K562 (cell line): ENCODE measurements around the gene FTSJ3. TPM values are rescaled to one million over a fixed set of nuclear protein-coding genes. Genes with fewer than 3 reads are reported as not detected.

Experiments used
- ATAC-seq: fragments of 200-7000 bp; cut with Tn5 transposase; 3 replicates; pipeline ENCODE4 v1.9.1; 2020; ENCODE audit warnings: moderate library complexity
- BruUV-seq: library from RNA; stranded (reverse); fragments of 400-500 nt; replicated peaks from 2 replicates; lab custom pipeline; 2021; lab: Mats Ljungman, UMichigan
- CTCF ChIA-PET: fragments of 300-600 bp; formaldehyde crosslinking; extraction: SDS; loops from one replicate; lab custom pipeline; 2021; ENCODE audit warnings: low intra/inter-chr PET ratio; lab: Yijun Ruan, JAX
- POLR2A ChIA-PET: fragments of 300-600, 350-650 bp; sonication (Branson Sonifier 250); formaldehyde crosslinking; extraction: SDS; loops from one replicate; lab custom pipeline; 2021; ENCODE audit warnings: antibody characterized with exemption, inconsistent platforms; lab: Yijun Ruan, JAX
- DNase-seq, 4 experiments: peaks; one replicate each; pipeline versions ENCODE4 v3.0.0 to v3.0.0-alpha.2; 2011 to 2018; ENCODE audit warnings: low spot score in 3 of 4, mixed read lengths in 3 of 4; ENCODE audit errors: extremely low read depth in 1 of 4
- FAIRE-seq: peaks from 2 replicates; lab custom pipeline; 2011; peaks lifted over from hg19 to GRCh38; lab: Jason Lieb, UNC
- H2AFZ ChIP-seq: 2 replicates; pipeline ENCODE4 v1.6.0; 2011; ENCODE audit warnings: low read depth, low read length, control low read depth, inconsistent platforms
- H3K27ac ChIP-seq: fragments of 200-600 bp; 3 replicates; pipeline ENCODE4 v1.8.0; 2011; ENCODE audit warnings: low read depth, mild to moderate bottlenecking, control low read depth, inconsistent platforms, low read length, moderate library complexity, mixed read lengths; ENCODE audit errors: extremely low read depth
- H3K27me3 ChIP-seq, 2 experiments: fragments of 300-600 bp in 1 of 2; 2 replicates in 1 of 2; 3 replicates in 1 of 2; pipeline versions ENCODE4 v1.6.0 to v1.8.0; 2011; ENCODE audit warnings: inconsistent platforms in 2 of 2, low read length in 2 of 2, mild to moderate bottlenecking in 1 of 2, mixed read lengths in 1 of 2, moderate library complexity in 1 of 2; ENCODE audit not compliant: control insufficient read depth in 2 of 2, insufficient read depth in 2 of 2
- H3K36me3 ChIP-seq: fragments of 300-600 bp; 3 replicates; pipeline ENCODE4 v1.8.0; 2011; ENCODE audit warnings: mild to moderate bottlenecking, low read length, inconsistent platforms; ENCODE audit not compliant: control insufficient read depth, insufficient read depth
- H3K4me1 ChIP-seq, 2 experiments: fragments of 200-600 bp in 1 of 2; replicated peaks in 1 of 2; 2 replicates in 1 of 2; 3 replicates in 1 of 2; pipeline versions ENCODE4 v1.5.1 to v1.8.0; 2011; ENCODE audit warnings: inconsistent platforms in 2 of 2, low read length in 2 of 2, mild to moderate bottlenecking in 1 of 2, mixed read lengths in 1 of 2, moderate library complexity in 1 of 2; ENCODE audit not compliant: control insufficient read depth in 2 of 2, insufficient read depth in 2 of 2
- H3K4me2 ChIP-seq: 2 replicates; pipeline ENCODE4 v1.6.1; 2011; ENCODE audit warnings: low read length, control low read depth, inconsistent platforms, mixed read lengths; ENCODE audit not compliant: insufficient read depth
- H3K4me3 ChIP-seq: fragments of 200-600 bp; sonication (generic), shearing (Covaris generic); 2 replicates; pipeline ENCODE4 v1.5.1; 2016; ENCODE audit warnings: control low read depth, inconsistent platforms
- H3K79me2 ChIP-seq: fragments of 200-600 bp; 3 replicates; pipeline ENCODE4 v1.8.0; 2011; ENCODE audit warnings: low read length, inconsistent platforms; ENCODE audit not compliant: control insufficient read depth, insufficient read depth
- H3K9ac ChIP-seq, 2 experiments: 2 replicates each; pipeline versions ENCODE4 v1.6.0 to v1.6.1; 2011; ENCODE audit warnings: low read depth in 2 of 2, low read length in 2 of 2, control low read depth in 1 of 2, inconsistent platforms in 1 of 2, mild to moderate bottlenecking in 1 of 2, mixed read lengths in 1 of 2; ENCODE audit not compliant: insufficient read depth in 1 of 2
- H3K9me1 ChIP-seq: one replicate; pipeline ENCODE4 v1.6.0; 2011; ENCODE audit warnings: inconsistent platforms, mild to moderate bottlenecking, low read length, moderate library complexity; ENCODE audit not compliant: control insufficient read depth, insufficient read depth
- H3K9me3 ChIP-seq: replicated peaks from 2 replicates; pipeline ENCODE4 v1.5.1; 2011; ENCODE audit warnings: low read depth, low read length, inconsistent platforms; ENCODE audit not compliant: control insufficient read depth, insufficient read depth
- H4K20me1 ChIP-seq: replicated peaks from 2 replicates; pipeline ENCODE4 v1.6.1; 2011; ENCODE audit warnings: low read length, inconsistent platforms, mixed read lengths; ENCODE audit not compliant: control insufficient read depth, insufficient read depth
- CBX1 ChIP-seq: sonication (generic); IDR thresholded peaks from 2 replicates; pipeline ENCODE4 v1.6.1; 2016; ENCODE audit warnings: antibody characterized with exemption, low read depth, mild to moderate bottlenecking
- CBX3 ChIP-seq, 2 experiments: IDR thresholded peaks; 1 replicate in 1 of 2; 2 replicates in 1 of 2; pipeline ENCODE4 v1.6.1; 2012; ENCODE audit warnings: inconsistent platforms in 2 of 2, low read length in 2 of 2, borderline replicate concordance in 1 of 2, control low read depth in 1 of 2
- MAFF ChIP-seq: IDR thresholded peaks from 2 replicates; pipeline ENCODE4 v1.6.1; 2012; ENCODE audit warnings: low read length, improper control_type of control experiment
- RBM25 ChIP-seq: fragments of 200-400 bp; formaldehyde crosslinking; IDR thresholded peaks from 2 replicates; pipeline ENCODE4 v1.6.1; 2018; ENCODE audit warnings: low read length, low read depth, moderate library complexity; ENCODE audit not compliant: severe bottlenecking
- ZFX ChIP-seq: sonication (generic); formaldehyde crosslinking; IDR thresholded peaks from 2 replicates; pipeline ENCODE4 v1.8.0; 2022; ENCODE audit warnings: mild to moderate bottlenecking, missing genetic modification reagents, moderate library complexity
- ZKSCAN3 ChIP-seq: fragments of 250-450 bp; sonication (Bioruptor Pico); IDR thresholded peaks from 2 replicates; pipeline ENCODE4 v1.4.0; 2020
- ZZZ3 ChIP-seq: fragments of 450-650 bp; IDR thresholded peaks from 2 replicates; pipeline ENCODE4 v1.6.1; 2016; ENCODE audit warnings: antibody characterized with exemption, mild to moderate bottlenecking, moderate library complexity
- WGBS: fragments of 100-300 bp; shearing (Covaris generic); methylation state at CpG from one replicate; pipeline ENCODE4 v1.1.6; 2016; ENCODE audit warnings: low coverage, mixed read lengths; ENCODE audit not compliant: insufficient coverage; ENCODE audit errors: missing lambda C conversion rate; 5-methylcytosine and 5-hydroxymethylcytosine counted together
- in situ Hi-C: fragments of 300-500 bp; cut with MboI; formaldehyde crosslinking; loops from 4 replicates; pipeline ENCODE4 v1.15.0; 2018; ENCODE audit warnings: inconsistent platforms, mixed read lengths
- intact Hi-C: fragments of 100-400 bp; cut with micrococcal nuclease; formaldehyde crosslinking; loops from 2 replicates; pipeline ENCODE4 v1.14.2; 2022
- polyA plus RNA-seq, 8 experiments: library from polyadenylated mRNA; depleted of rRNA in 4 of 8; stranded (reverse) in 5 of 8; unstranded in 3 of 8; fragments of >200 nt; fragmentation: Nextera tagmentation in 2 of 8; fragmentation: Illumina TruSeq in 1 of 8; extraction: Ambion mirVana in 2 of 8; extraction: Trizol in 1 of 8; gene quantifications; 2 replicates each; pipeline versions ENCODE4 v1.2.1 to v1.2.3, GENCODE V29; 2011 to 2014; ENCODE audit warnings: inconsistent platforms in 1 of 8, missing spikeins in 1 of 8
- total RNA-seq, 7 experiments: library from RNA; depleted of rRNA in 6 of 7; stranded (reverse); fragments of >200 nt in 6 of 7; fragmentation: Illumina TruSeq in 2 of 7; extraction: Trizol in 2 of 7; gene quantifications; 2 replicates each; pipeline versions ENCODE4 v1.2.1 to v1.2.3, GENCODE V29; 2011 to 2021; ENCODE audit warnings: low replicate concordance in 1 of 7
- TF ChIP-seq, protein P1 (sequence below): IDR thresholded peaks from 2 replicates; pipeline ENCODE4 v1.6.1; 2016; ENCODE audit warnings: missing genetic modification characterization, missing compliant biosample characterization

Gene FTSJ3
- total and polyA plus RNA-seq, 9 of the 15 experiments (the other 6 are each of a cell fraction or from before 2014, with no cell fraction given) = 18.0 to 65.6 (median 52.4) TPM

DNA sequence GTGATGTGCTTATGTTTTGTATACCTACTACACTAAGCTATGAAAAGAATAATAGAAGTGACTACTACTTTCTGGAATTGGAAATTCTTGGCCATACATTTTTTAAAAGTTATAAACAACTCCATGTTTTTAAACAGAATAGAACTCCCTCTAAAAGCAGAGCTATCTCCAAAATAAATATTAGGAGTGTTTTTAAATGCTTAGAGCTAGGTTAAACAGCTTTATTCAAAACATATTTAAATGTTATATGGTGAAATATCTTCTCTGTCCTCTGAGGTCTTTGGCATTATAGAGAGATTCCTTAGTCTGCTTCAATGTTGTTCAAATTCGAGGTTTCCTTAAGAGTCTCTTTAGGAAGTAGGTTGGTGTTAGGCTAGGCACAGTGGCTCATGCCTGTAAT lies 23.1 kb downstream of the FTSJ3 start:
- in situ Hi-C loops = no loop called here
- no TSS peak for BruUV-seq
- peaks cover 95% of the 10 kb centered on the region for H3K36me3 ChIP-seq
- no peaks in the 10 kb centered on the region for H3K4me1 ChIP-seq
- no peak overlapping the region for H3K27ac ChIP-seq
- DNase-seq (no peak), FAIRE-seq (no peak), ATAC-seq (no peak)
- H3K4me2 ChIP-seq = no peak overlapping the region
- 88% methylated on average over 1 of the region's 1 CpG for WGBS
- no peak for TF ChIP-seq ZKSCAN3
- TF ChIP-seq RBM25 = peak; percentile 1
- no peak overlapping the region for H3K9ac ChIP-seq
- intact Hi-C loops = no loop called here
- CTCF ChIA-PET = no interaction called here
- H4K20me1 ChIP-seq = no peaks in the 10 kb centered on the region; the same call in 1 of the 2 replicates
- POLR2A ChIA-PET = interaction anchor here (0.6 to 3.5 kb wide), 10 partner anchors 8 to 306 kb away, joined by 3 to 15 read pairs (median 3); partner anchors contain the start of genes CCDC47 and DDX42
- H3K9me3 ChIP-seq = no peaks in the 10 kb centered on the region
- H3K4me3 ChIP-seq = no peak overlapping the region
- H3K79me2 ChIP-seq = no peaks in the 10 kb centered on the region; the same call in 2 of the 3 replicates
- no peak overlapping the region for H2AFZ ChIP-seq
- no peaks in the 10 kb centered on the region for H3K27me3 ChIP-seq
- no peaks in the 10 kb centered on the region for H3K9me1 ChIP-seq

DNA sequence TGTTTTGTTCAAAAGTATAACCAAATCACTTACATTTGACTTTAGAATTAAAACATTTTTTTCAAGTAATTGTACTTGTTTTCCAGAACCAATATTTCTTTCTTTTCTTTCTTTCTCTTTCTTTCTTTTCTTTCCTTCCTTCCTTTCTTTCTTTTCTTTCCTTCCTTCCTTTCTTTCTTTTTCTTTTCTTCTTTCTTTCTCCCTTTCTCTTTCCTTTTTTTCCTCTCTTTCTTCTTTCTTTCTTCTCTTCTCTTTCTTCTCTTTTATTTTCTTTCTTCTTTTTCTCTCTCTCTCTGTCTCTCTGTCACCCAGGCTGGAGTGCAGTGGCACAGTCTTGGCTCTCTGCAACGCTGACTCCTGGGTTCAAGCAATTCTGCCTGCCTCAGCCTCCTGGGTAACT lies 26.7 kb downstream of the FTSJ3 start:
- FAIRE-seq (no peak), ATAC-seq (no peak), DNase-seq (no peak)
- no peaks in the 10 kb centered on the region for H3K4me1 ChIP-seq
- H3K9me3 ChIP-seq = no peaks in the 10 kb centered on the region
- POLR2A ChIA-PET = interaction anchor here (2.8 kb wide), 1 partner anchor 11 kb away, joined by 9 read pairs; no protein-coding TSS in a partner anchor
- H3K4me2 ChIP-seq = no peak overlapping the region
- H3K9me1 ChIP-seq = no peaks in the 10 kb centered on the region
- H3K27me3 ChIP-seq = no peaks in the 10 kb centered on the region
- intact Hi-C loops (no loop called here), in situ Hi-C loops (no loop called here)
- H3K4me3 ChIP-seq = no peak overlapping the region
- CTCF ChIA-PET = no interaction called here
- TF ChIP-seq, protein P1, sequence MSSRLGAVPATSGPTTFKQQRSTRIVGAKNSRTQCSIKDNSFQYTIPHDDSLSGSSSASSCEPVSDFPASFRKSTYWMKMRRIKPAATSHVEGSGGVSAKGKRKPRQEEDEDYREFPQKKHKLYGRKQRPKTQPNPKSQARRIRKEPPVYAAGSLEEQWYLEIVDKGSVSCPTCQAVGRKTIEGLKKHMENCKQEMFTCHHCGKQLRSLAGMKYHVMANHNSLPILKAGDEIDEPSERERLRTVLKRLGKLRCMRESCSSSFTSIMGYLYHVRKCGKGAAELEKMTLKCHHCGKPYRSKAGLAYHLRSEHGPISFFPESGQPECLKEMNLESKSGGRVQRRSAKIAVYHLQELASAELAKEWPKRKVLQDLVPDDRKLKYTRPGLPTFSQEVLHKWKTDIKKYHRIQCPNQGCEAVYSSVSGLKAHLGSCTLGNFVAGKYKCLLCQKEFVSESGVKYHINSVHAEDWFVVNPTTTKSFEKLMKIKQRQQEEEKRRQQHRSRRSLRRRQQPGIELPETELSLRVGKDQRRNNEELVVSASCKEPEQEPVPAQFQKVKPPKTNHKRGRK = peak; percentile 80; the same call in 1 of the 2 replicates
- no peak for TF ChIP-seq CBX3 (IDR thresholded peaks at IDR 0.05; ENCODE audit: borderline replicate concordance in 1 of 2, low read length in 2 of 2)
- 0 out of 2 replicates have a peak, but pooled peaks have one; percentile 25 for TF ChIP-seq ZZZ3
- no peak for TF ChIP-seq CBX1
- TF ChIP-seq MAFF = no peak
- no peak for TF ChIP-seq ZFX (CRISPR knock-in tag)
- H2AFZ ChIP-seq = no peak overlapping the region
- H3K36me3 ChIP-seq = peaks cover 96% of the 10 kb centered on the region
- no TSS peak for BruUV-seq
- H3K27ac ChIP-seq = no peak overlapping the region
- H3K9ac ChIP-seq = no peak overlapping the region
- WGBS = 86% methylated on average over 1 of the region's 1 CpG
- H4K20me1 ChIP-seq = no peaks in the 10 kb centered on the region; the same call in 1 of the 2 replicates
- H3K79me2 ChIP-seq = peaks cover 1% of the 10 kb centered on the region; the same call in 1 of the 3 replicates
